NK-92 (cell line): ENCODE results near the gene PRSS56.

Source experiments
- DNase-seq: peaks from one replicate; lab custom pipeline; 2025; ENCODE audit not compliant: unreplicated experiment; lab: John Stamatoyannopoulos, UW

PRSS56 gene

DNA sequence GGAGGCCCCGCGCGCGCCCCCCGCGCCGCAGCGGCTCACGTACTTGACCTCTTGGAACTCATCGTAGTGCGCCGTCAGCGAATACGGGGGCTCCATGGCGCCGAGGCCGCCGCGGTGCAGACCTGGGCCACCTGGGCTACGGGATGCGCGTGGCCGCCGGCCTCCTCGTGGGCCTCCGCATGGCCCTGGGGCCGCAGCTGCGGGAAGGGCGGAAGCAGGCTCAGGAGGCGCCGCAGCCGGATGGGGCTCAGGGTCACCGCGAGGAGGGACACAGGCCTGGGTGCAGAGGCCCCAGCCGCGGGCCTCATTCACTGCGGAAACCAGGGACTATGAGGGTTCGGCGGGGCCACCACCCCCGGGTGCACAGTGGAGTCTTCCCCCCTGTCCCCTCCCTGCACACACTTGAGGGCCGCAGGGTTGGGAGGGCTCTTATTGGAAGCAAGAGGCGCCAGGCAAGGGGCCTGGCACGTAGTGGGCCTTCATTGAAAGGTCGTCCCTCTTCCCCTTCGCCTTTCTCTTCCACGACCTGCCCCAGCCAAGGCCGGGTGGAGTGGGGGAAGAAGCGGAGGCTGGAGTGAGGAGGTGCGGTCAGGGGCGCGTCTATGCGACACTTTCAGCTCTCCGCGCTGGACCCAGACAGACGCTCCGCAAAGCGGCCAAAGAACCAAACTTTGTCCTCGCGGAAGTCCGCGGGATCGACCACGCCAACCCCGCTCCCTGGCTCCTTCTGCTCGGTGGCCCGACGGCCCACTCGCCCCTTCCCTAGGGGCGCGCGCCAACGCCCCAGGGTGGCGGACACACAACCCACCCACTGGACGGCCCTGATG, 33.4 kb upstream of the PRSS56 start:
- no peak for DNase-seq

DNA sequence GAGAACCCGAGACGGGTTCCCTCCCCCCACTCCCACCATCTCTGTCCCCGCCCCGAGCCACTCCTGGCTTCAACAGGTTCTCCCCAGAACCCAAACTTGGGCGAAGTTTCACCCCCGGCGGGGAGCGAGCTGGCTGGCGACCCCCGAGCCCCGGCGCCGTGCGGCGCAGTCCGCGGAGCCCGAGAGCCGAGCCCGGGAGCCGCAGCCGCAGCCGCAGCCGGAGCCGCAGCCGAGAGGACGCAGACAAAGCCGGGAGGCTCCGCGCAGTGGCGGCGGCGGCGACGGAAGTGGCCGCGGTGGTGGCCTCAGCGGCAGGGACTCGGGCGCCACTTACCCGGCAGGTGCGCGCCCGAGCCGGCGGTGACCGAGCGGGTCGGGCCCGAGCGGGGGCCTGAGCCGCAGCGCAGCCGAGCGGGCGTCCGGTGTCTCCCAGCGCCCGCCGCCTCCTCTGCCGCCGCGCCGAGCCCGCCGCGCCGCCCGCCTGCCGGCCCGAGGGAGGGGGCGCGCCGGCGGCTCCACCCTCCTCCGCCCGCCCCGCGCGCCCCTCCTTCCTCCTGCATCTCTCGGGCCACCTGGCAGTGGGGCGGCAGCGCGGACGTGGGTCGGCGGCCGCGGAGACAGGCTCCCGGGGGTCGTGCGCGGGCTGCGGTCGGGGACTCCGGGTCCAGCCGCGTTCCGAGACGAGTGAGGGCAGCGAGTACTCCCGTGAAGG, 32.6 kb upstream of the PRSS56 start, which contains the start of gene ECEL1:
Gene ECEL1 (minus strand): TSS at position 450 of the 712 bp plus-strand sequence. CDS start 1,181 bp downstream, outside the sequence.
- no peak for DNase-seq

DNA sequence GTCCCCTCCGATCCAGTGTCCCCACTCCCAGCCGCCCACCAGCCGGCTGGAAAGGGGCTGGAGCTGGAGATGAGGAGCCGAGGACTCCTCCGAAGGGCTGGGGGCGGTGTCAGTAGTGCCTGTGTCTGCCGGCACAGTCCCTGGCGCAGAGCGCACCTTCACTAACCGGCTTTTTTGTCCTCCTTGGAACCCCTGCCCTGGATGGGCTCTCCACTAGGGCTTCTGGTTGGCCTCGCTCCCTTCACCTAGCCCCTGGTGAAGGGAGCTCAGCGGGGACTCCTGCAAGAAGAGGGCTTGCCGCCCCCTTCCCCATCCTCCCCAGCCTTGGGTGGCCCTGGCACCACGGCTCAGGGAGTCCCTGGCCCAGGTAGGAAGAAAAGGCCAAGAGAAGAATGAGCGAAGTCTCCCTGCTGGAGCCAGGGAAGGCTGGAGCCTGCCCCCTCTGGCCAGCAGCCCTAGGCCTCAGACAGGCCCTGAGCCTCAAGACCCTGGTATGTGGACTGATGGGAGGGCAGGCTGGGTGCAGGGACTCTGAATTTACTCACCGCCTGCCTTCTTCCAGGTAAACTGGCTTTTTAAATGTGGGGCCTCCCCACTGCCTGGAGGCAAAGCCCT, 32.0 kb upstream of the PRSS56 start:
- DNase-seq = no peak

DNA sequence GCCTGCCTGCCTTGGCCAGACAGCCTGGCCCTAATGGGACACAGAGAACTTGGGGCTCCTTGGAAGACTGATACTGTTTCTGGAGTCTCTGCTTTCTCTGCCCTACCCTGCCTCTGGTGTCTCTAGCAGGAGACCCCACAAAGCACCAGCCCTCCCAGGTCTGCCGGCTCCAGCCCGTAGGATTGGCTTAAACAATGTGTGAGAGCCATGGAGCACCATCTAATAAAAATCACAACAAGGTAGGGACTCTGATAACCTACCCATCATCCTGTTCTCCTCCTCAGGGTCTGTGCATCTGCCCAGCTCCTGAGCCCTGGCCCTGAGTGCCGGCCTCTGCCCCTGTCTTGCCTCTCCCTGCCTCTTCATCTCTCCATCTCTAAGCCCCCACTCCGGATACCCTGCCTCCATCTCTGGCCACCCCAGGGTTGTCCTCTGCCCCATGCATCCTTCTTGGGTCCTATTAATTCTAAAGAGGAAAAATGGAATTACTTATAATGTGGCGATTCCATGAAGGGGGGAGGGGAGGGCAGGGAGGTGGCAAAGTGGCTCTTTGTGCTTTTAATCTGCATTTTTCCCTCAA, 31.4 kb upstream of the PRSS56 start:
- DNase-seq = no peak

DNA sequence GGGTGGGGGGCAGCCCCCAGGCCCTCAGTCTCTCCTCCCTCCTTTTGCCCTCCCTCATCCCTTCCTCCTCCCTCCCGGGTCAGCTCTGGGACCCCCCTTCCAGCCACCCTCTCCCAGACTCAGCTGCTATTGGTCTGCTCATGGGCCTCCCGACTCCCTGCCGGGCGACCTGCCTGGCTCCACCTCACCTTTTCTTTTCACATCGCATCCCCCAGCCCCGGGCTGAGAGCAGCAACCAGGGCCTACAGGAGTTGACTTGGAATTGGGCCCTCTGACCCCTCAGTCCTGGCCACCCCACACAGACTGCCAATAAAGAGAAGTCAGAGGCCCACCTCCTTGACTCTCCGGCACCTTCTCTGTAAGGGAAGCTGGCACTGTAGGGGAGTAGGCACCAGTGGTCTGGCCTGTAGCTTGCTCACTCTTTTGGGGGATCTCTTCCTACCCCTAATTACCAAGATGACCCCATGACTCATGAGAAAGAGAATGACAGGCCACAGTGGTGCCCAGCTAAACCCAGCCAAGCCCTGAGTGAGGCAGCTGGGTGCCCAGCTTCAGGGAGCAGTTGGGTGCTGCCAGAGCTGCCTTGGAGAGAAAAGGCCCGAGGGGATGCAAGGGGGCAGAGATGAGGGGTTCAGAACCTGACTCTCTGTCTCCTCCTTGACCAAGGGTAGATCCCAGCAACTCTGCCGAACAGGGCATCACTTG, 30.5 kb upstream of the PRSS56 start:
- no peak for DNase-seq

DNA sequence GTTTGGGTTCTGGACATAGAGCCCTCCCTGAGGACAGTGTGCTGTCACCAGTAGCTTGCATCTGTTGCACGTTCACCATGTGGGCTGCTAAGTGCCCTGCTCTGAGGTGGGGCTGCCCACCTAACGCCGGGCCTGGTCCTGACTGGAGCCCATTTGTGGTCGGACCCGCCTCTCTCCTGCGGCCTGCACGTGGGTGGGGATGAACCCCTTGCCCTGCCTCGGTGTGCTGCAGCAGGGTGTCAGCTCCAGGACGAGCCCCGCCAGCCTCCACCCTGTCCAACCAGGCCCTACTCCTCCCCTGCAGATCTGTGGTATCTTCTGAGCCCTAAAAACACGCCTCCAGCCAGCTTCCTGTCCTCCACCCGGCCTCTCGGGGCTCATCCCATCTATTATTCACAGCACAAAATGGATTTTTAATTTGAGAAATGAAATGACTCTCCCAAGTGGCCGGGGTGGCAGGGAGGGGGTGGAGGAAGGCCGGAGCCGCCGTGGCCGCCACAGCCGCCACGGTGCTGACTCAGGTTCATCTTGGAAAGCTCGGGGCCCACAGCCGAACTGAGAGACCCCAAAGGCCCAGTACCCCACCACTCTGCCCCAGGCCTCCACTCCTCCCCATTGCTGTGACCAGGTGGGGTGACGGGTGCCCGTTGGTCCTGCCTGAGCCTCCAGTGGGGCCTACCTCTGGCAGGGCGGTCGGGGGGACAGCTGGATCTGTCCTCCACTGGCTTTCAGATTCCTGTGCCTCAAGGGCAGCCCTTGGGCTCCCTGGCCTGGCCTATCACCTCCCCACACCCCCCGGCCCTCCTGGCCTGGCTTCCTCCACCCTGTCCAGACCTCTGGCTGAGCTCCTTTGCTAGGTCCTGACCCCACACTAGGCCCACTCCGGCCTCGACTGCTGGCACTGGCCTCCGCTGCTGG, 29.7 kb upstream of the PRSS56 start:
- no peak for DNase-seq

DNA sequence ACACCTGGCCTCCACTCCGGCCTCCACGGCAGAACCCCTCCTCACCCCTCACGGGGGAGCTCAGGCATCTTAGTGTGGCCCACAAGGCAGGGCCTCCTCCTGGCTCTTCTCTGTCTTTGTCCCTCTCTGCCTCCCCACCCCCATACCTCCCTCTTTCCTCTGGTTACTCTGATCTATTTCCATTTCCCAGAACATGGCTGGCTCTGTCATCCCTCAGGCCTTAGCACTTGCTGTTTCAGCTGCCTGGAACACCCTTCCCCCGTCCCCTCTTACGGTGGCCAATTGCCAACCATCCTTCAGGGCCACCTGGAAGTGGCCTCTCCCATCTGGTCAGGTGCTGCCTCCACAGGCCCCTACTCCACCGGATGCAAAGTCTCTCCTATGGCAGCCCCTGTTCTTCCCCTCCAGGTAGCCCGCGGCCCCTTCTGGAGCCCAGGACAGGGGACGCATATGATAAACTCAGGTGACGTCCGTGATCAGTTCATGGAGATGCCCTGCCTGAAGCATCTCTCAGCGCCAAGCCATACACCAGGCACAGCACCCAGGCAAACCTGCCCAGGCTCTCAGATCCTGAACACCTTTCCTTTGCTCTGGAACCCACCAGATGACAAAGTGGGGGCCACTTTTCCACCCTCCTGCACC, 28.9 kb upstream of the PRSS56 start:
- DNase-seq = no peak

DNA sequence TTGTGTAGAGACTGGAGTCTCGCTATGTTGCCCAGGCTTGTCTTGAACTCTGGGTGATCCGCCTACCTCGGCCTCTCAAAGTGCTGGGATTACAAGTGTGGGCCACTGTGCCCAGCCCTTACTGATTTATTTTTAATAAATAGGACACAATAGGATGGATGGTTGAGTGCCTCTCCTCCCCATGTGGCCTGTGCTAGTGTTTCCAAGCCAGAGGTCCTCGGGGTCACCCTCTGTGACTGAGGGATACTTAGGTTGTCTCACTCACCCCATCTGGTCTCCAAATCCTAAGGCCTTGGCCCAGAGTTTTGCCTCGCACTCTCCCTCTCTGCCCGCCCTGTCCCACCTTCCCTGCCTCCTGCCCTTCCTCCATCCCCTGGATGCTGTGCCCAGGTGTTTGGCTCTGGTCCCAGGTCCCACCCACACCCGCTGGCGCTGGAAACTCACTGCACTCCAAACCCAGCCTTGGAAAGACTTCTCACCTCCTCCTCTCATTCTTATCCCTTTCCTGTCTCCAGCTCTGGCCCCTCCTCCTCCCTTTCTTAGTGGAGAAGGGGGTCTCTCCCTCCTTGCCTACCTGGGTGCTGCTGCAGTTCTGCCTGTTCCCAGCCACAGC, 27.8 kb upstream of the PRSS56 start:
- DNase-seq = no peak

DNA sequence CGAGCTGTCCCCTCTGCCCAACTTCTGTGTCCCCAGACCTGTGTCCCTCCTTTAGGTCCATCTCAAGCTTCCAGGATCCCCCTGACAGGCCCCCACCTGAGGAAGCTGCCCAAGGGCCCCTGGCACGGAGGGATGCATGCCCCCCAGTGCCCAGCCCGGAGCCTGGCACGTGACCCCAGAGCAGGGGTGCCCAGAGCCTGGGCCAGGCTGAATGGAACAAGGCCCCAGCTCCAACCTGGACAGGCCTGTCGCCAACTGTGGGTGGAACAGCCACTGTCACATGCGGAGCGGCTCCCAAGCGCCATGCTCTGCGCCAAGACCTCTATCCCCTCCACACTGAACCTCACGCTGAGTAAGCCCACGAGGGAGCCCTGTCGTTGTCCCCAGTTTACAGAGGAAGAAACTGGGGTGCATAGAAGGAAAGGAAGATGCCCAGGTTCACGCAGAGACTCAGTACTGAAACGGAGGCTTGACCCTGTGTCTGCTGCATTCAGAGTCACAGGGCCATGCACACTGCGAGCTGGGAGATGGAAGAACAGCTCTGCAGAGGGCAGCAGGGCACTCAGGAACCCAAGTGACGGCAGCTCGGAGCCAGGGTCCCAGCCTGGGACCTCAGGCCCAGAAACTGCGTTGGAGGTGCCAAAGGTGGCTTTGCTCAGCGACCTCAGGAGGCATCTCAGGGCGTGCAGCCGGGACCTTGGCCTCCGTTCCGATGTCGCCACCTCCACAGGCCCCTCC, 27.1 kb upstream of the PRSS56 start:
- no peak for DNase-seq

DNA sequence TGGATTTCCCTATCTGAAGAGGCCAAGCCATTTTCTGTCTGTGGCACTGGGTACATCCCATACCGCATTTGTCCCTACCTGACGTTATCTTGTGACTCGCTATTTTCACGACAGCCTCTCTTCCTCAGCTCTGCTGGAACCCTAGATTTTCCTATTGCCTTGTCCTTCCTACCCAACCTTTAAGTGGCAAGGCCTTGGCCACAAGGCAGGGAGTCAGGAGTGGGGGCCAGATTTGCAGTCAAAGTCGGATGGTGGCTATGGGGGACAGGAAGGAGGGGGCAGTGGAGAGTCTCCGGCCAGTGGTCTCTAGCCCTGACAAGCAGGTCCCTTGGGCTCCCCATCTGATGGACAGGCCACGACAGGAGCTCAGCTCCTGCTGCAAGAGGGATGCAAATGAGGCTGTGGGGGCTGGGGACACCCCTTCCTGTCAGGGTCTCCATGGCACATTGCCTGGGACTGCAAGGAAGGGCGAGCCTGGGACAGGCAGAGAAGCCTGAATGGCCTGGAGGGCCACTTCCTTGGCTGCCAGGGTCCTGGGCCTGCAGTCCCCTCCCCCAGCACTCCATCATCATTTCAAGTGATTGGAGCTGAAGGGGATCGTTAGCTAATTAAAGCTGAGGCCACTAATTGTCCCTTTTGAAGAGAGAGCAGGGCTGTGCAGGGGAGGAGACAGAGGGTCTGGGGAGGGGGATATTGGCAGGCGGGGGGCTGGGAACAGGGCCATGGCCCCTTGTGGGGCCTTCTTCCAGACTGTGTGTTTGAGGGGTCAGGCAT, 26.3 kb upstream of the PRSS56 start:
- DNase-seq = no peak

DNA sequence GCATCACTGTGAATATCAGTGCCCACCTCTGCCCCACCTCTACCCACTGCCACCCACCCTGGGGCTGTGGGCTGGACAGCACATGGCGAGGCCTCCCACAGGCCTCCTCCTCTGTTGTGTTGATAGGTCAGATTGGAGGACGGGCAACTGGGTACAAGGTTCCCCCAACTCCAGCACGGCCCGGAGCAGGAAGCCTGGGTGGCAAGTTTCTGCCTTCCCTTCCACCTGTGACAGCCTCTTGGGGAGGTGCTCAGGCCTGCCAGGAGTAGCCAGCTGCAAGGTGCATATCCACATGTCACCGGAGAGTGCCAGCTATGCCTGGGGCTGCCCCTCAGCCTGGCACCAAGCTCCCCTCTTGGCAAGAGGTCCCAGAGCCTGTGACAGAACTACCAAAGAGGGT, 25.6 kb upstream of the PRSS56 start:
- no peak for DNase-seq

DNA sequence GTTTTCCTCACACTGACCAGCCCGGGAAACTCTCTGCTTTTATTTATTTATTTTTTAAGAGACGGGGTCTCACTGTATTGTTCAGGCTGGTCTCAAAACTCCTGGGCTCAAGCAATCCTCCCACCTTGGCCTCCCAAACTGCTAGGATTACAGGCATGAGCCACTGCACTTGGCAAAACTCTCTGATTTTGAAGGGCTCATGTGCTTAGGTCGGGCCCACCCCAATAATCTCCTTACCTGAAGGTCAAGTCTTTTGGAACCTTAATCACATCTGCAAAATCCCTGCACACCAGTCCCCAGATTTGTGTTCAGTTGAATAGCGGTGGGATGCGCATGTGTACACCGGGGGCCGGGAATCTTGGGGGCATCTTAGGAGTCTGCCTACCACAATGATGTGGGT, 24.9 kb upstream of the PRSS56 start:
- no peak for DNase-seq

DNA sequence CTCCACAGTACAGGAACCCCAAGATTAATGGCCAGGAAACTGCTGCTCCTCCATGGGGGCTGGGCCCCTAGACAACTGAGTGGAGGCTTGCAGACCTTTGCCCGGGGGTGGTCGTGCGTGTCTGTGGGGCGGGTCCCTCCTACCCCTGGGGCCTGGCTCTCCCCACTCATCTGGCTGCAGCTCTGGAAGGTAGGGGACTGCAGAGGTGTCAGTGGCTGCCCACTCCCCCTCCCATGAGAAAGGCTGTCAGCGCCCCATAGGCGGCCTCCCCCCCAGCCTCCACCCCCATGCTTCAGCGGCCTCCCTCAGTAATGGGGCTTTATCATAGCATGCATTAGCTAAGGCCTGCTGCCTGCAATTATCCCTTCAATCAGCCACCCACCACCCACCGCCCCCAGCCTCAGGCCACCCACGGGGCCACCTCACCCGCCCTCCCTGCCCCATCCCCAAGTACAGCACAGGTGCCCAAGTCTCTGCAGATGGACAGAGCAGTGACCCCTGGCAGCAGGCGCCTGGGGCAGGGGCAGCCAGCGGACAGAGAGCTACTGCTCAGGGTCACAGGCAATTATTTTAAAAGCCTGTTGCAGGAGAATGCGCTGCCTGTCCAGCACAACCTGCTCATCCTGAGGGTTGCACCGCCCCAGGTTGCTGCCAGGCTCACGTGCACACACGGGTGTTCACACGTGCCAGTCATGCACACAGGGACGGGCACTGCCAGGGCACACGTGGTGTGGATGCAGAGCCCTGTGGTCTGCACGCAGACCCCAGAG, 23.5 kb upstream of the PRSS56 start:
- DNase-seq = no peak

DNA sequence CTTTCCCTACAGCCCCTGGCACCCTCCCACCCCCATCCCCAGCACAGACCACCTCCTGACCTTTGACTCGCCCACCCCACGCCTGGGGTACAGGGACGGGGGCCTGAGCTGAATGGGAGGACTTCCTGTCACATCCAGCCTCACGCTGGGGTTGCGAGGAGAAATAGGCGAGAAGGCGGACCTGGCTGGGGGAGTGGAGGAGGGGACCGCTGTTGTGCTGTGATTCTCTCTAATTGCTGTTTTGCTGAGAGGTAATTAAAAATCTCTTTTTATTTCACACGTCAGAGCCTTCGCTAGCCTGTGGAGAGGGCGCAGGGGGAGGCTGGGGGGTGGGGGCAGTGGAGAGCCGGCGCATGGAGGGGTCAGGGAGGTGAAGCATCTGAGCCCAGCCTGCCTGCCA, 22.8 kb upstream of the PRSS56 start:
- DNase-seq = no peak

DNA sequence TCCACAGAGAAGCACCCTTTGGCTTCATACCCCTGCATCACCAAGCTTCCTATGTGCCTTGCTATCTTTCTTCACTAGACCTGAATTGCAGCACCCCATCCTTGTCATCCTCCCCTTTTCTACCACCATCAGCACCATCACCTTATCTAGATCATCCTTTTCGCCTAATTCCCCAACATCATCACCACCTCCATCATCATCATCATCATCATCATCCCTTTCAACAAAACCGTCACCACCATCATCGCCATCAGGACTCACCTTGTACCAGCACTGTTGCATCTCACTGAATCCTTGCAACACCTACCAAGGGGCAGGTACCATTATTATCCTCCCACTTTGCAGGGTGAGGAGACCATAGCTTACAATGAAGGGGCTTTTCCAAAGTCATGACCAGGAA, 21.7 kb upstream of the PRSS56 start:
- no peak for DNase-seq

DNA sequence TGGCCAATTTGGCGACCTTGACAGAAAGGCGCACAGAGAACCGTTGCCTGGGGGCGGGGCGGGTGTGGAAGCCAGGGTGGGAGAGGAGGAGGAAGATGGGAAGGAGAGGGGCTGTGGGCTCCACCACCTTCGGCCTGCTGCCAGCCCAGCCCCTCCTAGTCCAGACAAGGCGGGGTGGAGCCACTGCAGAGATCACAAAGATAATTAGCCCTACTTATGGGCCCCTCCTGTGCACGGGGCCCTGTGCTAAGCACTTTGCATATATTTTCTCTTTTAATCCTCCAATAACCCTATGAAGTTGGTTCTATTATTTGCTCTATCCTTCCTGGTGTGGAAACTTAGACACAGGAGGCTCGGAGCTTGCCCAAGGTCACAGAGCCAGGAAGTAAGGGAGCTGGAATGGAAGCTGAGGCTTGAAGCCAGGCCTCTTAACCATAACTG, 18.8 kb upstream of the PRSS56 start:
- no peak for DNase-seq
